Neural cell (in vitro differentiated cells): ENCODE data around the gene CLIC3. TPM values are rescaled to one million over a fixed set of nuclear protein-coding genes. Genes with fewer than 3 reads are reported as not detected.

Experiments used
- H2AFZ ChIP-seq: fragments of 200-600, 300-800 bp; sonication (generic), shearing (Covaris generic); 2 replicates; pipeline ENCODE4 v1.6.0; 2014; ENCODE audit warnings: low read depth, mild to moderate bottlenecking, antibody characterized with exemption, low read length, moderate library complexity
- H3F3A ChIP-seq: fragments of 200-600 bp; shearing (Covaris generic); 2 replicates; pipeline ENCODE4 v1.6.1; 2016; ENCODE audit warnings: mild to moderate bottlenecking, moderate library complexity, mixed read lengths, antibody characterized with exemption, low read length; ENCODE audit not compliant: insufficient read depth, poor library complexity, severe bottlenecking
- H3K27ac ChIP-seq: fragments of 200-600, 300-800 bp; sonication (generic), shearing (Covaris generic); 2 replicates; pipeline ENCODE4 v1.5.1; 2014; ENCODE audit warnings: mild to moderate bottlenecking, low read length, moderate library complexity
- H3K27me3 ChIP-seq: fragments of 300-800, 200-600 bp; sonication (generic), shearing (Covaris generic); 2 replicates; pipeline ENCODE4 v1.6.0; 2014; ENCODE audit warnings: mild to moderate bottlenecking, low read depth, low read length, moderate library complexity; ENCODE audit not compliant: insufficient read depth
- H3K36me3 ChIP-seq: fragments of 300-800, 200-600 bp; sonication (generic), shearing (Covaris generic); 2 replicates; pipeline ENCODE4 v1.5.1; 2014; ENCODE audit warnings: mild to moderate bottlenecking, antibody characterized with exemption, low read length, moderate library complexity; ENCODE audit not compliant: insufficient read depth
- H3K4me2 ChIP-seq: fragments of 300-800, 200-600 bp; sonication (generic), shearing (Covaris generic); 2 replicates; pipeline ENCODE4 v1.6.0; 2014; ENCODE audit warnings: mild to moderate bottlenecking, low read length
- H3K4me3 ChIP-seq: fragments of 300-800, 200-600 bp; sonication (generic), shearing (Covaris generic); 2 replicates; pipeline ENCODE4 v1.5.1; 2014; ENCODE audit warnings: mild to moderate bottlenecking, low read length, moderate library complexity
- H3K79me2 ChIP-seq: fragments of 200-600 bp; shearing (Covaris generic); replicated peaks from 2 replicates; pipeline ENCODE4 v1.6.0; 2014; ENCODE audit warnings: mild to moderate bottlenecking, low read length, moderate library complexity; ENCODE audit not compliant: insufficient read depth
- H3K9ac ChIP-seq: fragments of 300-800, 200-600 bp; sonication (generic), shearing (Covaris generic); 2 replicates; pipeline ENCODE4 v1.6.1; 2016; ENCODE audit warnings: mild to moderate bottlenecking, low read length, mixed read lengths
- H3K9me2 ChIP-seq: fragments of 200-600 bp; shearing (Covaris generic); 2 replicates; pipeline ENCODE4 v1.6.1; 2016; ENCODE audit warnings: mild to moderate bottlenecking, low read length, mixed read lengths; ENCODE audit not compliant: insufficient read depth
- H3K9me3 ChIP-seq: fragments of 200-600, 300-800 bp; sonication (generic), shearing (Covaris generic); 2 replicates; pipeline ENCODE4 v1.6.1; 2016; ENCODE audit warnings: mild to moderate bottlenecking, mixed run types, low read length, moderate library complexity, mixed read lengths
- H4K20me1 ChIP-seq: fragments of 200-600 bp; shearing (Covaris generic); 2 replicates; pipeline ENCODE4 v1.6.1; 2016; ENCODE audit warnings: mild to moderate bottlenecking, mixed run types; ENCODE audit not compliant: insufficient read depth
- EP300 ChIP-seq: fragments of 450-650 bp; conservative IDR thresholded peaks from 2 replicates; pipeline ENCODE4 v1.6.1; 2014; ENCODE audit warnings: antibody characterized with exemption, mild to moderate bottlenecking, moderate library complexity; ENCODE audit not compliant: poor library complexity, severe bottlenecking
- EZH2 ChIP-seq: fragments of 200-600, 300-800 bp; shearing (Covaris generic), sonication (generic); IDR thresholded peaks from 2 replicates; pipeline ENCODE4 v1.6.1; 2014; ENCODE audit warnings: antibody characterized with exemption, low read length, borderline replicate concordance, mild to moderate bottlenecking; ENCODE audit not compliant: insufficient read depth, poor library complexity, severe bottlenecking
- MXI1 ChIP-seq: fragments of 450-650 bp; conservative IDR thresholded peaks from 2 replicates; pipeline ENCODE4 v1.6.1; 2014; ENCODE audit warnings: antibody characterized with exemption, mild to moderate bottlenecking; ENCODE audit not compliant: poor library complexity, severe bottlenecking
- POLR2AphosphoS5 ChIP-seq: IDR thresholded peaks from 2 replicates; pipeline ENCODE4 v1.6.1; 2012
- RAD21 ChIP-seq: fragments of 450-650 bp; conservative IDR thresholded peaks from 2 replicates; pipeline ENCODE4 v1.6.1; 2014; ENCODE audit warnings: antibody characterized with exemption, mild to moderate bottlenecking, moderate library complexity
- SMC3 ChIP-seq: fragments of 450-650 bp; conservative IDR thresholded peaks from 2 replicates; pipeline ENCODE4 v1.6.1; 2014; ENCODE audit warnings: antibody characterized with exemption, mild to moderate bottlenecking, moderate library complexity; ENCODE audit not compliant: poor library complexity
- TAF1 ChIP-seq: IDR thresholded peaks from 2 replicates; pipeline ENCODE4 v1.6.1; 2012; ENCODE audit warnings: low read depth
- polyA plus RNA-seq: library from polyadenylated mRNA; depleted of rRNA; stranded (reverse); fragments of >200 nt; gene quantifications from 2 replicates; pipeline ENCODE4 v1.2.3, GENCODE V29; 2014
- TF ChIP-seq, protein P1 (sequence below): IDR thresholded peaks from 2 replicates; pipeline ENCODE4 v1.6.1; 2012; ENCODE audit warnings: borderline replicate concordance
- TF ChIP-seq, protein P2 (sequence below): fragments of 450-650 bp; IDR thresholded peaks from 2 replicates; pipeline ENCODE4 v1.5.1; 2014; ENCODE audit warnings: antibody characterized with exemption, mild to moderate bottlenecking, moderate library complexity; ENCODE audit not compliant: poor library complexity, severe bottlenecking

CLIC3 gene
- polyA plus RNA-seq, 1 donor from 2014 or later: not detected

DNA sequence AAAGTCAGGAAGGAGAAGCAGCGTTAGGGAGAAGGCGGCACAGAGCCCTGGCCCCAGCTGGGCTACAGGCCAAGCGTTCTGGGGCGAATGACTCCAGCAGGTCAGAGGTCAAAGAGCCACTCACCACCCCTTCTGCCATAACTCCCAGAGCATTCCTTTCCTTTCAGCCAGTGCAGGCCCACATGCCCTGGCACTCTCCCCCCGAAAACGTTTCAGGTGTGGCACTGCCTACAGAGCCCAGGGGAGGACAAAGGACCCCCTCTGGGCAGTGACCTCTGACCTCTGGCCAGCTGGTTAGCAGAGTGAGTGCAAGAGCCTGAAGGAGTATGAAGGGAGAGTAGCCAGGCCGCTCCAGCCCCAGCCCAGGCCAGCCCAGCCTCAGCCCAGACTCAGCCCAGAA is 26.8 kb upstream of the CLIC3 start:
- H2AFZ ChIP-seq: no peak overlapping the region
- no peak overlapping the region for H3K4me3 ChIP-seq

DNA sequence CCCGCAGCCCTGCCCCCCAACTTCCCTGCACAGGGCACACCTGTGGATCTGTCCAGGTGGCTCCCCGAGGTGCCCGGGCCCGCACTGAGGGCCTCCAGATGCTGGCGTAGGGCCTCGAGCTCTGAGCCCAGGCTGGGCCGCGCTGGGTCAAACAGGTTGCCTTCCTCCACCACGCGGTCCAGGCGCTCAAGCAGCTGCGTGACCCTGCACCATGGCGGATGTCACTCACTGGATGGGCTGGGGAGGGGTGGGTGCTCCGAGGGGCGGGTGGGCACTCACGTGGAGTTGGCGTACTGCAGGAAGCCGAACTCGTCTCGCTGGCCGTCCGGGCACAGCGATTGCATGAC is 26.3 kb upstream of the CLIC3 start:
- TF ChIP-seq, protein P1, sequence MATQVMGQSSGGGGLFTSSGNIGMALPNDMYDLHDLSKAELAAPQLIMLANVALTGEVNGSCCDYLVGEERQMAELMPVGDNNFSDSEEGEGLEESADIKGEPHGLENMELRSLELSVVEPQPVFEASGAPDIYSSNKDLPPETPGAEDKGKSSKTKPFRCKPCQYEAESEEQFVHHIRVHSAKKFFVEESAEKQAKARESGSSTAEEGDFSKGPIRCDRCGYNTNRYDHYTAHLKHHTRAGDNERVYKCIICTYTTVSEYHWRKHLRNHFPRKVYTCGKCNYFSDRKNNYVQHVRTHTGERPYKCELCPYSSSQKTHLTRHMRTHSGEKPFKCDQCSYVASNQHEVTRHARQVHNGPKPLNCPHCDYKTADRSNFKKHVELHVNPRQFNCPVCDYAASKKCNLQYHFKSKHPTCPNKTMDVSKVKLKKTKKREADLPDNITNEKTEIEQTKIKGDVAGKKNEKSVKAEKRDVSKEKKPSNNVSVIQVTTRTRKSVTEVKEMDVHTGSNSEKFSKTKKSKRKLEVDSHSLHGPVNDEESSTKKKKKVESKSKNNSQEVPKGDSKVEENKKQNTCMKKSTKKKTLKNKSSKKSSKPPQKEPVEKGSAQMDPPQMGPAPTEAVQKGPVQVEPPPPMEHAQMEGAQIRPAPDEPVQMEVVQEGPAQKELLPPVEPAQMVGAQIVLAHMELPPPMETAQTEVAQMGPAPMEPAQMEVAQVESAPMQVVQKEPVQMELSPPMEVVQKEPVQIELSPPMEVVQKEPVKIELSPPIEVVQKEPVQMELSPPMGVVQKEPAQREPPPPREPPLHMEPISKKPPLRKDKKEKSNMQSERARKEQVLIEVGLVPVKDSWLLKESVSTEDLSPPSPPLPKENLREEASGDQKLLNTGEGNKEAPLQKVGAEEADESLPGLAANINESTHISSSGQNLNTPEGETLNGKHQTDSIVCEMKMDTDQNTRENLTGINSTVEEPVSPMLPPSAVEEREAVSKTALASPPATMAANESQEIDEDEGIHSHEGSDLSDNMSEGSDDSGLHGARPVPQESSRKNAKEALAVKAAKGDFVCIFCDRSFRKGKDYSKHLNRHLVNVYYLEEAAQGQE: no peak
- TF ChIP-seq, protein P2, sequence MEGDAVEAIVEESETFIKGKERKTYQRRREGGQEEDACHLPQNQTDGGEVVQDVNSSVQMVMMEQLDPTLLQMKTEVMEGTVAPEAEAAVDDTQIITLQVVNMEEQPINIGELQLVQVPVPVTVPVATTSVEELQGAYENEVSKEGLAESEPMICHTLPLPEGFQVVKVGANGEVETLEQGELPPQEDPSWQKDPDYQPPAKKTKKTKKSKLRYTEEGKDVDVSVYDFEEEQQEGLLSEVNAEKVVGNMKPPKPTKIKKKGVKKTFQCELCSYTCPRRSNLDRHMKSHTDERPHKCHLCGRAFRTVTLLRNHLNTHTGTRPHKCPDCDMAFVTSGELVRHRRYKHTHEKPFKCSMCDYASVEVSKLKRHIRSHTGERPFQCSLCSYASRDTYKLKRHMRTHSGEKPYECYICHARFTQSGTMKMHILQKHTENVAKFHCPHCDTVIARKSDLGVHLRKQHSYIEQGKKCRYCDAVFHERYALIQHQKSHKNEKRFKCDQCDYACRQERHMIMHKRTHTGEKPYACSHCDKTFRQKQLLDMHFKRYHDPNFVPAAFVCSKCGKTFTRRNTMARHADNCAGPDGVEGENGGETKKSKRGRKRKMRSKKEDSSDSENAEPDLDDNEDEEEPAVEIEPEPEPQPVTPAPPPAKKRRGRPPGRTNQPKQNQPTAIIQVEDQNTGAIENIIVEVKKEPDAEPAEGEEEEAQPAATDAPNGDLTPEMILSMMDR: no peak
- TF ChIP-seq EP300 (no peak), RAD21 (no peak), POLR2AphosphoS5 (no peak), SMC3 (no peak), TAF1 (no peak), EZH2 (no peak), MXI1 (no peak)
- H3K4me3 ChIP-seq: no peak overlapping the region
- H3K9me3 ChIP-seq: no peaks in the 10 kb centered on the region
- H3F3A ChIP-seq: no peaks in the 10 kb centered on the region
- H3K9ac ChIP-seq: no peak overlapping the region
- peaks cover 5% of the 10 kb centered on the region for H3K79me2 ChIP-seq
- no peak overlapping the region for H3K4me2 ChIP-seq
- H3K36me3 ChIP-seq: no peaks in the 10 kb centered on the region
- H3K27ac ChIP-seq: no peak overlapping the region
- H2AFZ ChIP-seq: no peak overlapping the region
- H3K9me2 ChIP-seq: no peaks in the 10 kb centered on the region
- H4K20me1 ChIP-seq: no peaks in the 10 kb centered on the region
- H3K27me3 ChIP-seq: no peaks in the 10 kb centered on the region

More for the DNA sequence above, 26.8 kb upstream of the CLIC3 start:
- Histone ChIP-seq H3K9me3 (no peaks in the 10 kb centered on the region), H3K27me3 (no peaks in the 10 kb centered on the region), H3F3A (no peaks in the 10 kb centered on the region), H3K79me2 (peaks cover 5% of the 10 kb centered on the region), H4K20me1 (no peaks in the 10 kb centered on the region), H3K9me2 (no peaks in the 10 kb centered on the region), H3K27ac (no peak overlapping the region), H3K4me2 (no peak overlapping the region), H3K36me3 (no peaks in the 10 kb centered on the region), H3K9ac (no peak overlapping the region)
- TF ChIP-seq EZH2 (no peak), TAF1 (no peak), SMC3 (no peak), RAD21 (no peak), MXI1 (no peak)
- TF ChIP-seq, protein P2: no peak
